ENCODE results near the gene GRM8.

Gene GRM8

GRCh38 chr7:126696256-126697038, 556.3 kb downstream of the GRM8 start:
- in situ Hi-C loops (cut with MboI; ENCODE audit: low sequenced_read_pairs, unreplicated experiment) = no loop called here
- DNase-seq (ENCODE audit: low spot score) = no peak
- TF ChIP-seq, protein P1, sequence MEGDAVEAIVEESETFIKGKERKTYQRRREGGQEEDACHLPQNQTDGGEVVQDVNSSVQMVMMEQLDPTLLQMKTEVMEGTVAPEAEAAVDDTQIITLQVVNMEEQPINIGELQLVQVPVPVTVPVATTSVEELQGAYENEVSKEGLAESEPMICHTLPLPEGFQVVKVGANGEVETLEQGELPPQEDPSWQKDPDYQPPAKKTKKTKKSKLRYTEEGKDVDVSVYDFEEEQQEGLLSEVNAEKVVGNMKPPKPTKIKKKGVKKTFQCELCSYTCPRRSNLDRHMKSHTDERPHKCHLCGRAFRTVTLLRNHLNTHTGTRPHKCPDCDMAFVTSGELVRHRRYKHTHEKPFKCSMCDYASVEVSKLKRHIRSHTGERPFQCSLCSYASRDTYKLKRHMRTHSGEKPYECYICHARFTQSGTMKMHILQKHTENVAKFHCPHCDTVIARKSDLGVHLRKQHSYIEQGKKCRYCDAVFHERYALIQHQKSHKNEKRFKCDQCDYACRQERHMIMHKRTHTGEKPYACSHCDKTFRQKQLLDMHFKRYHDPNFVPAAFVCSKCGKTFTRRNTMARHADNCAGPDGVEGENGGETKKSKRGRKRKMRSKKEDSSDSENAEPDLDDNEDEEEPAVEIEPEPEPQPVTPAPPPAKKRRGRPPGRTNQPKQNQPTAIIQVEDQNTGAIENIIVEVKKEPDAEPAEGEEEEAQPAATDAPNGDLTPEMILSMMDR (IDR thresholded peaks at IDR 0.05; ENCODE audit: borderline replicate concordance, control extremely low read depth, extremely low read depth, insufficient read depth, missing control alignments) = no peak

DNA sequence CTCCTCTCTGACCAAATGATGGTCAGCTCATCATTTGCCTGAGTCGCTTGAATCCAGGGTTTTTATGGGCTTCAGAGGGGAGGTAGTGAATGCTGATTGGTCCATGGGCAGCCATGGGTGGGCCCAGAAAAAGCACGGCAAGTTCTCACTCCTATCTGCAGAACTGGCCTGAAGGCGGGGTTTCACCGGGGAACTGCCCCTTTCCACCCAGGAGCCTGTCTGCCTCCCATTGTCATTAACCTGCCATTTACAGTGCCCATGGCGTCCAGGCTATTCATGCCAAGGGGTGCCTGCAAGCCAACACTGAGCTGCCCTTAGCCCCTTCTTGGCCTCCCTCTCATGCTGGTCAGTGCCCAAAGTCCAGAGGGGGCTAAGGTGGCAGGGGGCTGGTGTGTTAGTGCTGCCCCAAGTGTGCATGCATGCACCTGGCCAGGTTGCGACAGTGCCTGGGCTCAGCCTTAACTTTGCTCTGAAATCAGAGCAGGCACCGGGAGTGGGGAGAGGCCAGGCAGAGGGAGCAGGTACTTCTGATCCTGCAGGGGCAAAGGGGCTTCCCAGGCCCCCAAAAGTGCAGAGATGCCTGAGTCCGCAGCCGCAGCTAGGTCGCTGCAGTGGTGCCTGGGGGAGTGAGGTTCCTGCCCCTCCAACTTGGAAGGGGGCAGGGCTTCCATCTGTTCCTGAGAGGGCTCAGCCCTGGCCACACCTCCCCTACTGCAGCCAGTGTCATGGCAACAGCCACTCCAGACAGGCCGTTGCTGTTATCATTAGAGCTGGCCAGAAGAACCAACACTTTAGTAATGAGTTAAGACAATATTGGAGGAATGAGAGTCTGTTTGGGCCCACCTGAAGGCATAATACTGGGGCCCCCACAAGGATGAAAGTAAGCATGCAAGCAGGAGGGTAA, 561.6 kb downstream of the GRM8 start:
- in situ Hi-C loops (cut with MboI; ENCODE audit: low sequenced_read_pairs, unreplicated experiment) = no loop called here

GRCh38 chr7:126690104-126690503, 562.6 kb downstream of the GRM8 start:
- DNase-seq (ENCODE audit: low spot score) = no peak
- in situ Hi-C loops (cut with MboI; ENCODE audit: low sequenced_read_pairs, unreplicated experiment) = no loop called here
- TF ChIP-seq, protein P1 (IDR thresholded peaks at IDR 0.05; ENCODE audit: borderline replicate concordance, control extremely low read depth, extremely low read depth, insufficient read depth, missing control alignments) = no peak

More for the DNA sequence above, 561.6 kb downstream of the GRM8 start:
- DNase-seq (ENCODE audit: low spot score) = no peak
- TF ChIP-seq, protein P1 (IDR thresholded peaks at IDR 0.05; ENCODE audit: borderline replicate concordance, control extremely low read depth, extremely low read depth, insufficient read depth, missing control alignments) = no peak

DNA sequence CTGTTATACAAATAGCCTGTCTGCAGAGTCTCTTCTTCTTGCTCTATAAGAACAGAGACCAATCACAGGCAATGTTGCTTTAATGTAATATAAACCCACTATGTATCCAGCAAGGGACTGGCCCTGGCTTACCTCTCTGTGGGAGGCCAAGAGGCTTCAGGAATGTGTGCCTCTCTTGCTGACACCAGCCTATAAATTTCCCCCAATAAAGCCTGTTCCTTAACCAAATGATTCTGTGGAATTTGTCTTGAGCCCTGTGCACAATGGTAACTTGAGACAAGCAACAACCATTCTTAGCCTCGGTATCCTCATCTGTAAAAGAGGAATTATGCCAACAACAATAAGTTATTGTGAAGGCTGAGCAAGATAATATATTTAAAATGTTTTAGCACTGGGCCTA, 563.7 kb downstream of the GRM8 start:
- in situ Hi-C loops (cut with MboI; ENCODE audit: low sequenced_read_pairs, unreplicated experiment) = no loop called here
- no peak for DNase-seq (ENCODE audit: low spot score)
- TF ChIP-seq, protein P1 (IDR thresholded peaks at IDR 0.05; ENCODE audit: borderline replicate concordance, control extremely low read depth, extremely low read depth, insufficient read depth, missing control alignments) = no peak

GRCh38 chr7:126686474-126686873, 566.3 kb downstream of the GRM8 start:
- no peak for DNase-seq (ENCODE audit: low spot score)
- TF ChIP-seq, protein P1 (IDR thresholded peaks at IDR 0.05; ENCODE audit: borderline replicate concordance, control extremely low read depth, extremely low read depth, insufficient read depth, missing control alignments) = no peak
- in situ Hi-C loops (cut with MboI; ENCODE audit: low sequenced_read_pairs, unreplicated experiment) = no loop called here

DNA sequence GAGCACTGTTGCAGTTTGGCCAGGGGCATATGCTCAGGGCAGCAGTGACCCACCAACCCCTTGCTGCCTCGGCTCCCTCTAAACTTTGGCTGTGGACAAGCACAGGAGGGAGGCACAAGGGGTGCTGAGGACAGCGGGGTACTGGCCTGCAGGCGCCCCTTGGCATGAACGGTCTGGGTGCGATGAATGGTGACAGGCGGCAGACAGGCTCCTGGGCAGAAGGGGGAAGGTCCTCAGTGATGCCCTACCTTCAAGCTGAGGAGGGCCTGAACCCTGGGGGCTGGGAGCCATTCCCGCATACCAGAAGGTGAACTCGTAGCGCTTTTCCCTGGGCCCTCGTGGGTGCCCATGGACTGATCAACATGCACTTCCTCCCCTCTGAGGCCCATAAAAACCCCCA, 567.1 kb downstream of the GRM8 start:
- TF ChIP-seq, protein P1 (IDR thresholded peaks at IDR 0.05; ENCODE audit: borderline replicate concordance, control extremely low read depth, extremely low read depth, insufficient read depth, missing control alignments) = no peak
- DNase-seq (ENCODE audit: low spot score) = no peak
- in situ Hi-C loops (cut with MboI; ENCODE audit: low sequenced_read_pairs, unreplicated experiment) = no loop called here

Measured in GM13976 (cell line).